HepG2 (cell line): Measurements from ENCODE around the gene GSTCD. TPM values are rescaled to one million over a fixed set of nuclear protein-coding genes. Genes with fewer than 3 reads are reported as not detected.
A peak's percentile ranks its signal among the peaks of the same experiment; 100 is the strongest.

ENCODE experiments used
- HOXA9 ChIP-seq: sonication (generic); formaldehyde crosslinking; IDR thresholded peaks from 2 replicates; pipeline ENCODE4 v1.8.1; 2022; ENCODE audit warnings: missing genetic modification reagents, mild to moderate bottlenecking, moderate library complexity, borderline replicate concordance
- KDM5A ChIP-seq: fragments of 200-600 bp; sonication (generic); IDR thresholded peaks from 2 replicates; pipeline ENCODE4 v1.7.0; 2018; ENCODE audit warnings: antibody characterized with exemption, mild to moderate bottlenecking, low read length, borderline replicate concordance
- PAX8 ChIP-seq: sonication (generic); formaldehyde crosslinking; IDR thresholded peaks from 2 replicates; pipeline ENCODE4 v1.8.0; 2022; ENCODE audit warnings: mild to moderate bottlenecking, missing genetic modification reagents, borderline replicate concordance
- PLRG1 ChIP-seq: fragments of 450-650 bp; conservative IDR thresholded peaks from 2 replicates; pipeline ENCODE4 v1.6.1; 2016
- PPARG ChIP-seq: conservative IDR thresholded peaks from 2 replicates; pipeline ENCODE4 v1.6.1; 2016; ENCODE audit warnings: missing biosample characterization, missing genetic modification reagents
- RARA ChIP-seq: IDR thresholded peaks from 2 replicates; pipeline ENCODE4 v1.6.1; 2016; ENCODE audit warnings: missing genetic modification reagents, missing compliant biosample characterization
- RCOR2 ChIP-seq: IDR thresholded peaks from 2 replicates; pipeline ENCODE4 v1.6.1; 2016; ENCODE audit warnings: missing biosample characterization, missing genetic modification reagents
- SNAI1 ChIP-seq: sonication (generic); formaldehyde crosslinking; IDR thresholded peaks from 2 replicates; pipeline ENCODE4 v1.5.0; 2020; ENCODE audit warnings: mild to moderate bottlenecking, missing genetic modification reagents, borderline replicate concordance
- SPEN ChIP-seq: sonication (generic); formaldehyde crosslinking; IDR thresholded peaks from 2 replicates; pipeline ENCODE4 v1.5.1; 2020; ENCODE audit warnings: low read depth, mild to moderate bottlenecking, missing genetic modification reagents
- TCF7L2 ChIP-seq: IDR thresholded peaks from 2 replicates; pipeline ENCODE4 v1.6.1; 2011; ENCODE audit warnings: mild to moderate bottlenecking, low read depth, low read length, moderate library complexity
- YY1 ChIP-seq: IDR thresholded peaks from 2 replicates; pipeline ENCODE4 v1.6.1; 2011; ENCODE audit warnings: low read length, low read depth, moderate library complexity, mild to moderate bottlenecking; ENCODE audit not compliant: insufficient read depth, insufficient replicate concordance
- ZFP82 ChIP-seq: sonication (generic); formaldehyde crosslinking; IDR thresholded peaks from 2 replicates; pipeline ENCODE4 v1.5.1; 2020; ENCODE audit warnings: mild to moderate bottlenecking, missing genetic modification reagents, borderline replicate concordance
- ZNF496 ChIP-seq: sonication (generic); formaldehyde crosslinking; IDR thresholded peaks from 2 replicates; pipeline ENCODE4 v1.8.1; 2023; ENCODE audit warnings: mild to moderate bottlenecking, moderate library complexity, missing genetic modification reagents; ENCODE audit not compliant: insufficient replicate concordance
- ZNF652 ChIP-seq: IDR thresholded peaks from 2 replicates; pipeline ENCODE4 v1.6.1; 2016; ENCODE audit warnings: low read depth, borderline replicate concordance
- ZNF883 ChIP-seq: sonication (generic); formaldehyde crosslinking; IDR thresholded peaks from 2 replicates; pipeline ENCODE4 v1.5.1; 2020; ENCODE audit warnings: mild to moderate bottlenecking, missing genetic modification reagents; ENCODE audit errors: not compliant biosample characterization
- polyA plus RNA-seq, 8 experiments: library from polyadenylated mRNA; depleted of rRNA in 3 of 8; stranded (reverse) in 7 of 8; unstranded in 1 of 8; fragments of >200 nt; fragmentation: Illumina TruSeq in 4 of 8; extraction: Trizol in 4 of 8; gene quantifications; 2 replicates each; pipeline versions ENCODE4 v1.2.1 to v1.2.3, GENCODE V29; 2011 to 2016; ENCODE audit warnings: low read depth in 4 of 8, missing spikeins in 1 of 8, mixed read lengths in 1 of 8; ENCODE audit not compliant: insufficient read depth in 1 of 8
- total RNA-seq, 5 experiments: library from RNA; depleted of rRNA; stranded (reverse); fragments of >200 nt; fragmentation: Illumina TruSeq; extraction: Trizol; gene quantifications; 2 replicates each; pipeline ENCODE4 v1.2.3, GENCODE V29; 2016; ENCODE audit warnings: low read depth in 1 of 5
- TF ChIP-seq, protein P1 (sequence below): sonication (generic); formaldehyde crosslinking; IDR thresholded peaks from 2 replicates; pipeline ENCODE4 v1.5.1; 2020; ENCODE audit warnings: mild to moderate bottlenecking, missing genetic modification reagents, borderline replicate concordance
- TF ChIP-seq, protein P2 (sequence below): sonication (generic); formaldehyde crosslinking; IDR thresholded peaks from 2 replicates; pipeline ENCODE4 v1.4.0; 2020; ENCODE audit warnings: missing genetic modification reagents, borderline replicate concordance
- TF ChIP-seq, protein P3 (sequence below): sonication (generic); formaldehyde crosslinking; IDR thresholded peaks from 2 replicates; pipeline ENCODE4 v1.5.0; 2020; ENCODE audit warnings: missing genetic modification reagents

GSTCD gene
- total and polyA plus RNA-seq, 2 of the 13 experiments (the other 11 are each of a cell fraction or from before 2014, with no cell fraction given), result 7.9 to 30.8 TPM

DNA sequence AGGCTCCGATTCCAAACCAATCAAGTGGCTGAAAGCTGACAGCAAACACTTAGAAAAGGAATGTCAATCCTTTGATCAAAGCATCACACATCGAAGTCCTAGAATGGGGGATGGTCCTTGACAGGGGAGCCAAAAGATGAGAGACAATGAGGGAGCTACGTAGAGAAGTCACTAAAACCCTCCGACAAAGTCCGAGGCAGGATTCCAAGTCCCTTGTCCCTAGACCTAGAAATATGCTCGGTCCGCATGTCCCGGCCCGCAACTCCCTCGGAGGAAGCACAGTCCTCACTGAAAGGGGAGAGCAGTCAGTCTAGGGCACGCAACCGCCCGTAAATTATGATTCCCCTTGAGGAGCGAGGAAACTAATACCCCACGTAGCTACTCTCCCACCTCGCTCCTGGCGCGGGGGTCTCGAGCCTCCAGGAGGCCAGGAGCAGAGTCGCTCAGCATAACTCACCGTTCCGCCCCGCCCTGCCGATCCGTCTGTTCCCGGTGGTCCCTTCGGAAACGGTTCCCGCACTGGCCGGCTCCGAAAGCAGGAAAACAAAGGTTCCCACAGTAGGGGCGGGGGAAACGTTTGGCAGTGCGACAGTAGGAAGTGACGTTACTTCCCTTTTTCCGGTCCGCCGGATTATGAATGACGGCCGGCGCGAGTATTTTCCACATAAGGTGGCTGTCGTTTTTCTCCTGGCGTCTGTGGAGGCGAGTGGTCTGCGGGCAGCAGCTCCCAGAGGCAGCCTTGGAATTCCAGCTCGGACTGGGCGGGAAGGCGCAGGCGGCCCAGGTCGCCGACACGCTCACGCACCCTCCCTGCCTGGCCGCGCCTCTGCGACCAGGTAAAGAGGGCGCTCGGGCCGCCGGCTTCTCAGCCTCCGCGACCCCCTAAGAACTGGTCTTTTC is at the start of gene GSTCD, which contains the start of gene INTS12 (continued):
- TF ChIP-seq, protein P1, sequence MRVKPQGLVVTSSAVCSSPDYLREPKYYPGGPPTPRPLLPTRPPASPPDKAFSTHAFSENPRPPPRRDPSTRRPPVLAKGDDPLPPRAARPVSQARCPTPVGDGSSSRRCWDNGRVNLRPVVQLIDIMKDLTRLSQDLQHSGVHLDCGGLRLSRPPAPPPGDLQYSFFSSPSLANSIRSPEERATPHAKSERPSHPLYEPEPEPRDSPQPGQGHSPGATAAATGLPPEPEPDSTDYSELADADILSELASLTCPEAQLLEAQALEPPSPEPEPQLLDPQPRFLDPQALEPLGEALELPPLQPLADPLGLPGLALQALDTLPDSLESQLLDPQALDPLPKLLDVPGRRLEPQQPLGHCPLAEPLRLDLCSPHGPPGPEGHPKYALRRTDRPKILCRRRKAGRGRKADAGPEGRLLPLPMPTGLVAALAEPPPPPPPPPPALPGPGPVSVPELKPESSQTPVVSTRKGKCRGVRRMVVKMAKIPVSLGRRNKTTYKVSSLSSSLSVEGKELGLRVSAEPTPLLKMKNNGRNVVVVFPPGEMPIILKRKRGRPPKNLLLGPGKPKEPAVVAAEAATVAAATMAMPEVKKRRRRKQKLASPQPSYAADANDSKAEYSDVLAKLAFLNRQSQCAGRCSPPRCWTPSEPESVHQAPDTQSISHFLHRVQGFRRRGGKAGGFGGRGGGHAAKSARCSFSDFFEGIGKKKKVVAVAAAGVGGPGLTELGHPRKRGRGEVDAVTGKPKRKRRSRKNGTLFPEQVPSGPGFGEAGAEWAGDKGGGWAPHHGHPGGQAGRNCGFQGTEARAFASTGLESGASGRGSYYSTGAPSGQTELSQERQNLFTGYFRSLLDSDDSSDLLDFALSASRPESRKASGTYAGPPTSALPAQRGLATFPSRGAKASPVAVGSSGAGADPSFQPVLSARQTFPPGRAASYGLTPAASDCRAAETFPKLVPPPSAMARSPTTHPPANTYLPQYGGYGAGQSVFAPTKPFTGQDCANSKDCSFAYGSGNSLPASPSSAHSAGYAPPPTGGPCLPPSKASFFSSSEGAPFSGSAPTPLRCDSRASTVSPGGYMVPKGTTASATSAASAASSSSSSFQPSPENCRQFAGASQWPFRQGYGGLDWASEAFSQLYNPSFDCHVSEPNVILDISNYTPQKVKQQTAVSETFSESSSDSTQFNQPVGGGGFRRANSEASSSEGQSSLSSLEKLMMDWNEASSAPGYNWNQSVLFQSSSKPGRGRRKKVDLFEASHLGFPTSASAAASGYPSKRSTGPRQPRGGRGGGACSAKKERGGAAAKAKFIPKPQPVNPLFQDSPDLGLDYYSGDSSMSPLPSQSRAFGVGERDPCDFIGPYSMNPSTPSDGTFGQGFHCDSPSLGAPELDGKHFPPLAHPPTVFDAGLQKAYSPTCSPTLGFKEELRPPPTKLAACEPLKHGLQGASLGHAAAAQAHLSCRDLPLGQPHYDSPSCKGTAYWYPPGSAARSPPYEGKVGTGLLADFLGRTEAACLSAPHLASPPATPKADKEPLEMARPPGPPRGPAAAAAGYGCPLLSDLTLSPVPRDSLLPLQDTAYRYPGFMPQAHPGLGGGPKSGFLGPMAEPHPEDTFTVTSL, result peak; percentile 82
- TF ChIP-seq RCOR2 (peak; percentile 86; the same call in 1 of the 2 replicates), PPARG (peak; percentile 60; the same call in 1 of the 2 replicates), ZNF652 (CRISPR knock-in tag) (peak; percentile 66; the same call in 1 of the 2 replicates), ZNF883 (CRISPR knock-in tag) (peak; percentile 89), TCF7L2 (no peak), KDM5A (peak; percentile 96), RARA (CRISPR knock-in tag) (peak; percentile 49; the same call in 1 of the 2 replicates), ZNF496 (CRISPR knock-in tag) (no peak), YY1 (peak; percentile 87), HOXA9 (peak; percentile 97), SPEN (peak; percentile 98), PLRG1 (no peak), ZFP82 (peak; percentile 98), SNAI1 (peak; percentile 72; the same call in 1 of the 2 replicates), PAX8 (CRISPR knock-in tag) (no peak)
- TF ChIP-seq, protein P2, sequence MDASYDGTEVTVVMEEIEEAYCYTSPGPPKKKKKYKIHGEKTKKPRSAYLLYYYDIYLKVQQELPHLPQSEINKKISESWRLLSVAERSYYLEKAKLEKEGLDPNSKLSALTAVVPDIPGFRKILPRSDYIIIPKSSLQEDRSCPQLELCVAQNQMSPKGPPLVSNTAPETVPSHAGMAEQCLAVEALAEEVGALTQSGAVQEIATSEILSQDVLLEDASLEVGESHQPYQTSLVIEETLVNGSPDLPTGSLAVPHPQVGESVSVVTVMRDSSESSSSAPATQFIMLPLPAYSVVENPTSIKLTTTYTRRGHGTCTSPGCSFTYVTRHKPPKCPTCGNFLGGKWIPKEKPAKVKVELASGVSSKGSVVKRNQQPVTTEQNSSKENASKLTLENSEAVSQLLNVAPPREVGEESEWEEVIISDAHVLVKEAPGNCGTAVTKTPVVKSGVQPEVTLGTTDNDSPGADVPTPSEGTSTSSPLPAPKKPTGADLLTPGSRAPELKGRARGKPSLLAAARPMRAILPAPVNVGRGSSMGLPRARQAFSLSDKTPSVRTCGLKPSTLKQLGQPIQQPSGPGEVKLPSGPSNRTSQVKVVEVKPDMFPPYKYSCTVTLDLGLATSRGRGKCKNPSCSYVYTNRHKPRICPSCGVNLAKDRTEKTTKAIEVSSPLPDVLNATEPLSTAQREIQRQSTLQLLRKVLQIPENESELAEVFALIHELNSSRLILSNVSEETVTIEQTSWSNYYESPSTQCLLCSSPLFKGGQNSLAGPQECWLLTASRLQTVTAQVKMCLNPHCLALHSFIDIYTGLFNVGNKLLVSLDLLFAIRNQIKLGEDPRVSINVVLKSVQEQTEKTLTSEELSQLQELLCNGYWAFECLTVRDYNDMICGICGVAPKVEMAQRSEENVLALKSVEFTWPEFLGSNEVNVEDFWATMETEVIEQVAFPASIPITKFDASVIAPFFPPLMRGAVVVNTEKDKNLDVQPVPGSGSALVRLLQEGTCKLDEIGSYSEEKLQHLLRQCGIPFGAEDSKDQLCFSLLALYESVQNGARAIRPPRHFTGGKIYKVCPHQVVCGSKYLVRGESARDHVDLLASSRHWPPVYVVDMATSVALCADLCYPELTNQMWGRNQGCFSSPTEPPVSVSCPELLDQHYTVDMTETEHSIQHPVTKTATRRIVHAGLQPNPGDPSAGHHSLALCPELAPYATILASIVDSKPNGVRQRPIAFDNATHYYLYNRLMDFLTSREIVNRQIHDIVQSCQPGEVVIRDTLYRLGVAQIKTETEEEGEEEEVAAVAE, result peak; percentile 94
- TF ChIP-seq, protein P3, sequence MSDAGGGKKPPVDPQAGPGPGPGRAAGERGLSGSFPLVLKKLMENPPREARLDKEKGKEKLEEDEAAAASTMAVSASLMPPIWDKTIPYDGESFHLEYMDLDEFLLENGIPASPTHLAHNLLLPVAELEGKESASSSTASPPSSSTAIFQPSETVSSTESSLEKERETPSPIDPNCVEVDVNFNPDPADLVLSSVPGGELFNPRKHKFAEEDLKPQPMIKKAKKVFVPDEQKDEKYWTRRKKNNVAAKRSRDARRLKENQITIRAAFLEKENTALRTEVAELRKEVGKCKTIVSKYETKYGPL, result no peak; the same call in 1 of the 2 replicates
